H1 (cell line): ENCODE results near the gene ACTL10. TPM values are rescaled to one million over a fixed set of nuclear protein-coding genes. Genes with fewer than 3 reads are reported as not detected.

Source experiments
- CTCF ChIA-PET: fragments of 300-600 bp; sonication (Branson Sonifier 250); formaldehyde crosslinking; loops from one replicate; lab custom pipeline; 2021; ENCODE audit not compliant: partially characterized antibody; lab: Charles Lee
- POLR2A ChIA-PET: fragments of 300-600 bp; sonication (Branson Sonifier 250); formaldehyde crosslinking; loops from one replicate; lab custom pipeline; 2021; ENCODE audit warnings: inconsistent platforms; ENCODE audit not compliant: partially characterized antibody; lab: Charles Lee
- DNase-seq, 2 experiments: peaks; one replicate each; pipeline versions ENCODE4 v3.0.0 to v3.0.0-alpha.2; 2010 to 2022; ENCODE audit warnings: low spot score in 2 of 2, low read depth in 1 of 2, mixed read lengths in 1 of 2
- FAIRE-seq: peaks from 2 replicates; lab custom pipeline; 2011; peaks lifted over from hg19 to GRCh38; lab: Jason Lieb, UNC
- H2AFZ ChIP-seq: 2 replicates; pipeline ENCODE4 v1.8.1; 2012; ENCODE audit warnings: low read length, inconsistent platforms
- H2AK5ac ChIP-seq: 2 replicates; pipeline ENCODE4 v1.6.1; 2013; ENCODE audit warnings: low read depth, low read length
- H2BK120ac ChIP-seq: replicated peaks from 2 replicates; pipeline ENCODE3; 2013; ENCODE audit warnings: low read depth, low read length, inconsistent platforms
- H2BK12ac ChIP-seq: 2 replicates; pipeline ENCODE4 v1.6.1; 2013; ENCODE audit warnings: low read depth, low read length
- H2BK15ac ChIP-seq: 2 replicates; pipeline ENCODE4 v1.6.1; 2013; ENCODE audit warnings: low read length
- H2BK20ac ChIP-seq: 2 replicates; pipeline ENCODE4 v1.6.1; 2013; ENCODE audit warnings: low read length
- H2BK5ac ChIP-seq: 2 replicates; pipeline ENCODE4 v1.6.1; 2013; ENCODE audit warnings: low read depth, low read length
- H3K14ac ChIP-seq: 2 replicates; pipeline ENCODE4 v1.6.1; 2013; ENCODE audit warnings: inconsistent platforms; ENCODE audit not compliant: insufficient read length
- H3K18ac ChIP-seq: 2 replicates; pipeline ENCODE4 v1.6.1; 2013; ENCODE audit warnings: low read length; ENCODE audit errors: extremely low read depth
- H3K23ac ChIP-seq: 2 replicates; pipeline ENCODE4 v1.6.1; 2013; ENCODE audit warnings: inconsistent platforms; ENCODE audit not compliant: insufficient read length
- H3K23me2 ChIP-seq: 2 replicates; pipeline ENCODE4 v1.6.1; 2013; ENCODE audit warnings: low read depth, low read length
- H3K27ac ChIP-seq: 2 replicates; pipeline ENCODE4 v1.6.1; 2011; ENCODE audit warnings: low read depth, low read length, inconsistent platforms
- H3K27me3 ChIP-seq, 4 experiments: replicated peaks in 1 of 4; 1 replicate in 1 of 4; 2 replicates in 3 of 4; pipeline versions ENCODE4 v1.6.1 to v1.8.1; 2011 to 2013; ENCODE audit warnings: low read length in 3 of 4, mild to moderate bottlenecking in 3 of 4, inconsistent platforms in 2 of 4, mixed read lengths in 2 of 4, moderate library complexity in 1 of 4; ENCODE audit not compliant: control insufficient read depth in 3 of 4, insufficient read depth in 3 of 4; ENCODE audit errors: extremely low read depth in 1 of 4
- H3K36me3 ChIP-seq, 4 experiments: 2 replicates each; pipeline versions ENCODE4 v1.6.1 to v1.8.1; 2011 to 2013; ENCODE audit warnings: mild to moderate bottlenecking in 4 of 4, low read length in 3 of 4, moderate library complexity in 2 of 4, control low read depth in 1 of 4, inconsistent platforms in 1 of 4; ENCODE audit not compliant: insufficient read depth in 4 of 4, control insufficient read depth in 2 of 4
- H3K4ac ChIP-seq: replicated peaks from 2 replicates; pipeline ENCODE3; 2013; ENCODE audit warnings: low read length, low read depth, mixed read lengths, inconsistent platforms; ENCODE audit not compliant: insufficient read length
- H3K4me1 ChIP-seq, 4 experiments: replicated peaks in 1 of 4; 1 replicate in 1 of 4; 2 replicates in 3 of 4; pipeline versions ENCODE4 v1.6.1 to v1.8.1; 2011 to 2013; ENCODE audit warnings: low read length in 3 of 4, inconsistent platforms in 2 of 4, mixed read lengths in 1 of 4; ENCODE audit not compliant: insufficient read depth in 4 of 4, control insufficient read depth in 3 of 4
- H3K4me2 ChIP-seq, 2 experiments: 2 replicates each; pipeline versions ENCODE4 v1.6.1 to v1.8.1; 2011 to 2013; ENCODE audit warnings: low read depth in 2 of 2, low read length in 2 of 2, control low read depth in 1 of 2, inconsistent platforms in 1 of 2, mild to moderate bottlenecking in 1 of 2; ENCODE audit not compliant: insufficient read depth in 1 of 2
- H3K4me3 ChIP-seq, 4 experiments: fragments of 200-600, 300-600 bp in 1 of 4; sonication (generic), shearing (Covaris generic), sonication (Bioruptor Twin) in 1 of 4; 2 replicates each; pipeline versions ENCODE4 v1.5.1 to v1.8.1; 2011 to 2016; ENCODE audit warnings: low read length in 4 of 4, low read depth in 3 of 4, control low read depth in 2 of 4, inconsistent platforms in 2 of 4, mild to moderate bottlenecking in 2 of 4, mixed read lengths in 1 of 4, moderate library complexity in 1 of 4; ENCODE audit not compliant: insufficient read depth in 2 of 4; ENCODE audit errors: extremely low read depth in 1 of 4
- H3K56ac ChIP-seq: replicated peaks from 2 replicates; pipeline ENCODE3; 2013; ENCODE audit warnings: low read depth, mild to moderate bottlenecking, mixed read lengths, low read length, inconsistent platforms; ENCODE audit not compliant: insufficient read length
- H3K79me1 ChIP-seq: 2 replicates; pipeline ENCODE4 v1.6.1; 2013; ENCODE audit warnings: low read depth, low read length, control low read depth
- H3K79me2 ChIP-seq, 2 experiments: 2 replicates each; pipeline versions ENCODE4 v1.6.1 to v1.8.1; 2012 to 2013; ENCODE audit warnings: low read length in 2 of 2, mild to moderate bottlenecking in 2 of 2, inconsistent platforms in 1 of 2; ENCODE audit not compliant: insufficient read depth in 2 of 2, control insufficient read depth in 1 of 2
- H3K9ac ChIP-seq, 4 experiments: replicated peaks in 1 of 4; 1 replicate in 1 of 4; 2 replicates in 3 of 4; pipeline versions ENCODE4 v1.6.1 to v1.8.1; 2011 to 2013; ENCODE audit warnings: low read depth in 3 of 4, low read length in 3 of 4, control low read depth in 2 of 4, mild to moderate bottlenecking in 2 of 4, moderate library complexity in 2 of 4, inconsistent platforms in 1 of 4; ENCODE audit errors: extremely low read depth in 1 of 4
- H3K9me3 ChIP-seq, 2 experiments: 2 replicates each; pipeline versions ENCODE4 v1.6.1 to v1.8.1; 2012 to 2013; ENCODE audit warnings: mild to moderate bottlenecking in 2 of 2, moderate library complexity in 2 of 2, control low read depth in 1 of 2, inconsistent platforms in 1 of 2, low read depth in 1 of 2, low read length in 1 of 2, mixed read lengths in 1 of 2; ENCODE audit not compliant: insufficient read depth in 2 of 2
- H4K20me1 ChIP-seq, 2 experiments: replicated peaks in 1 of 2; 2 replicates each; pipeline versions ENCODE3 to v1.8.1; 2011 to 2013; ENCODE audit warnings: inconsistent platforms in 2 of 2, low read length in 2 of 2, mild to moderate bottlenecking in 1 of 2; ENCODE audit not compliant: insufficient read depth in 2 of 2, control insufficient read depth in 1 of 2
- H4K5ac ChIP-seq: 2 replicates; pipeline ENCODE4 v1.6.1; 2013; ENCODE audit warnings: low read length, low read depth, mixed read lengths, inconsistent platforms; ENCODE audit not compliant: insufficient read length
- H4K8ac ChIP-seq: 2 replicates; pipeline ENCODE4 v1.8.0; 2013; ENCODE audit warnings: mild to moderate bottlenecking, moderate library complexity, low read length, inconsistent platforms; ENCODE audit not compliant: insufficient read depth; ENCODE audit errors: extremely low read depth
- H4K91ac ChIP-seq: replicated peaks from 2 replicates; pipeline ENCODE3; 2013; ENCODE audit warnings: low read length, mixed read lengths, inconsistent platforms; ENCODE audit not compliant: insufficient read length
- CTCF ChIP-seq, 3 experiments: IDR thresholded peaks; 1 replicate in 2 of 3; 2 replicates in 1 of 3; pipeline versions ENCODE4 v1.5.1 to v1.6.1; 2011; ENCODE audit warnings: low read length in 3 of 3, mild to moderate bottlenecking in 3 of 3, inconsistent platforms in 2 of 3, low read depth in 1 of 3, moderate library complexity in 1 of 3; ENCODE audit not compliant: insufficient read depth in 1 of 3; ENCODE audit errors: control extremely low read depth in 1 of 3
- SP4 ChIP-seq: IDR thresholded peaks from 2 replicates; pipeline ENCODE4 v1.6.1; 2012; ENCODE audit warnings: low read length, inconsistent platforms
- TEAD4 ChIP-seq: IDR thresholded peaks from 2 replicates; pipeline ENCODE4 v1.6.1; 2012; ENCODE audit warnings: low read depth, low read length, inconsistent platforms, mixed read lengths
- WGBS, 2 experiments: shearing (Covaris generic) in 1 of 2; methylation state at CpG; one replicate each; pipeline versions ENCODE4 v1.1.6 to v1.1.7; 2013 to 2015; ENCODE audit warnings: low lambda C conversion rate in 2 of 2, mixed read lengths in 2 of 2, inconsistent platforms in 1 of 2, low coverage in 1 of 2, missing lambda C conversion rate in 1 of 2; ENCODE audit not compliant: insufficient replicate concordance in 2 of 2, insufficient coverage in 1 of 2, insufficient read length in 1 of 2; ENCODE audit errors: extremely low coverage in 1 of 2, missing lambda C conversion rate in 1 of 2; 5-methylcytosine and 5-hydroxymethylcytosine counted together
- polyA plus RNA-seq, 7 experiments: library from polyadenylated mRNA; depleted of rRNA in 3 of 7; stranded (reverse) in 5 of 7; unstranded in 2 of 7; fragments of >200 nt in 5 of 7; fragments of 200-250 nt in 2 of 7; gene quantifications; 1 replicate in 5 of 7; 2 replicates in 1 of 7; 4 replicates in 1 of 7; pipeline versions ENCODE4 v1.2.1 to v1.2.3, GENCODE V29; 2011 to 2013; ENCODE audit warnings: missing spikeins in 2 of 7, mixed read lengths in 2 of 7
- total RNA-seq: library from RNA; stranded (reverse); fragmentation: NEBNext Ultra II Directional; extraction: Animal tissue kit (Norgen Biotek cat#: 25700); gene quantifications from 2 replicates; pipeline ENCODE4 v1.2.1, GENCODE V29; 2021

The ACTL10 gene
- total and polyA plus RNA-seq, 2 of the 8 experiments (the other 6 are each of a cell fraction or from before 2014, with no cell fraction given), result 0.26 TPM; not detected in 1

- peak in 1 of 2 experiments; percentile 54 for DNase-seq
Observed at GRCh38 chr20:33693741-33694638, 27.2 kb downstream of the ACTL10 start.

More at GRCh38 chr20:33693741-33694638, 27.2 kb downstream of the ACTL10 start:
- Histone ChIP-seq H4K20me1 (no peaks in the 10 kb centered on the region), H2BK20ac (peak overlapping the region; percentile 97; the same call in 1 of the 2 replicates), H4K5ac (no peak overlapping the region), H2BK12ac (peak overlapping the region; percentile 70; the same call in 1 of the 2 replicates), H3K27ac (no peak overlapping the region), H3K9ac (no peak overlapping the region; a peak in 2 of 7 replicates), H2AK5ac (peak overlapping the region; percentile 79; the same call in 1 of the 2 replicates), H2BK5ac (no peak overlapping the region; the same call in 1 of the 2 replicates), H3K4ac (no peak overlapping the region), H3K18ac (peak overlapping the region; percentile 38; the same call in 1 of the 2 replicates), H3K4me3 (no peak overlapping the region), H3K4me1 (peaks cover 0 to 16% (median 9%) of the 10 kb centered on the region in 4 experiments; a peak in 6 of 7 replicates), H2BK120ac (no peak overlapping the region), H3K79me1 (no peaks in the 10 kb centered on the region), H4K91ac (no peak overlapping the region), H3K23ac (no peak overlapping the region), H3K23me2 (no peaks in the 10 kb centered on the region), H3K14ac (no peak overlapping the region), H3K4me2 (no peak overlapping the region; a peak in 1 of 4 replicates), H3K9me3 (peaks cover 0 to 6% of the 10 kb centered on the region in 2 experiments; a peak in 1 of 4 replicates), H3K36me3 (no peaks in the 10 kb centered on the region), H2BK15ac (0 out of 2 replicates have a peak overlapping the region, but pooled peaks have one; percentile 97), H2AFZ (0 out of 2 replicates have a peak overlapping the region, but pooled peaks have one; percentile 95), H3K27me3 (peaks cover 0 to 6% (median 2%) of the 10 kb centered on the region in 4 experiments; a peak in 3 of 7 replicates), H3K56ac (no peak overlapping the region), H3K79me2 (no peaks in the 10 kb centered on the region), H4K8ac (peak overlapping the region; percentile 87; the same call in 1 of the 2 replicates)
- FAIRE-seq, result no peak
- POLR2A ChIA-PET, result interaction anchor here (0.6 to 3.0 kb wide), 10 partner anchors 9 to 38 kb away, joined by 3 to 11 read pairs (median 4); partner anchors contain the start of genes PXMP4 and ZNF341
- WGBS, 2 experiments, result 74% methylated on average over 16 of the region's 17 CpGs; no CpG with 5 or more reads in 1 of the 2 experiments
- CTCF ChIA-PET, result interaction anchor here (1.3 to 1.9 kb wide), 4 partner anchors 15 to 31 kb away, joined by 3 to 6 read pairs (median 5); no protein-coding TSS in a partner anchor
- TF ChIP-seq SP4 (no peak), TEAD4 (peak; percentile 36; the same call in 1 of the 2 replicates), CTCF (IDR thresholded peaks at IDR 0.05; ENCODE audit: control extremely low read depth in 1 of 3, insufficient read depth in 1 of 3, low read depth in 1 of 3, low read length in 3 of 3) (peak in 1 of 3 experiments; percentile 4; a peak in 1 of 4 replicates)
